ENCODE data around the gene WFDC9. TPM values are rescaled to one million over a fixed set of nuclear protein-coding genes. Genes with fewer than 3 reads are reported as not detected.
"Not testable (repeated sequence)": the region's sequence is repeated elsewhere in the genome, so short reads cannot be mapped to it uniquely, and the experiment has no call there.

Gene WFDC9
- total RNA-seq, result not detected

- no peak within 1 kb of the TSS for H3K4me3 Mint-ChIP-seq
- intact Hi-C loops (cut with micrococcal nuclease), result no loop called here
- no peaks in the 10 kb centered on the region for H3K9me3 Mint-ChIP-seq
- peaks cover 2% of the 10 kb centered on the region for H3K4me1 Mint-ChIP-seq (ENCODE audit: low read depth)
- no peak for DNase-seq
- CTCF ChIA-PET, result interaction anchor here (5.2 kb wide), 1 partner anchor 140 kb away, joined by 44 read pairs; no protein-coding TSS in a partner anchor
- H3K27ac Mint-ChIP-seq, result no peak within 1 kb of the TSS
- no peaks in the 10 kb centered on the region for H3K36me3 Mint-ChIP-seq
- H3K27me3 Mint-ChIP-seq, result peaks cover 21% of the 10 kb centered on the region
- POLR2A ChIA-PET, result no interaction called here
These were observed at the start of gene WFDC9 for GRCh38 chr20:45631184-45631583. TSS of gene WFDC9 (minus strand) at chr20:45631284. CDS start at chr20:45610181, 21,103 bp downstream.

DNA sequence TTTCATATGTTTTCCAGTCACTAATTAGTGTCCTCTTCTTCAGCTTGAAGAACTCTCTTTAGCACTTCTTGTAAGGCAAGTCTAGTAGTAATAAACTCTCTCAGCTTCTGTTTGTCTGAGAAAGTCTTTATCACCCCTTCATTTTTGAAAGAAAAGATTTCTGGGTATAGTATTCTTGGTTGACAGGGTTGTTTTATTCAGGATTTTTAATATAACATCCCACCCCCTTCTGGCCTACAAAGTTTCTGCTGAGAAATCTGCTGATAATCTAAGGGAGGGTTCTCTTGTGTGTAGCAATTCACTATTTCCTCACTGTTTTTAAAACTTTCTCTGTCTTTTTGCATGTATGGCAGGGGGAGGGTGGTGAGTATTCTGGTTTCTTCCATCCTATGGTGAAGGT lies 48.6 kb upstream of the WFDC9 start:
- peaks cover 4% of the 10 kb centered on the region for H3K36me3 Mint-ChIP-seq
- CTCF ChIA-PET, result no interaction called here
- POLR2A ChIA-PET, result no interaction called here

GRCh38 chr20:45672765-45673164 lies 41.7 kb upstream of the WFDC9 start:
- no peak for DNase-seq
- no peak overlapping the region for H3K27ac Mint-ChIP-seq
- POLR2A ChIA-PET, result no interaction called here
- peaks cover 2% of the 10 kb centered on the region for H3K9me3 Mint-ChIP-seq
- H3K4me3 Mint-ChIP-seq, result no peak overlapping the region
- CTCF ChIA-PET, result no interaction called here
- intact Hi-C loops (cut with micrococcal nuclease), result no loop called here
- no peaks in the 10 kb centered on the region for H3K36me3 Mint-ChIP-seq
- no peaks in the 10 kb centered on the region for H3K4me1 Mint-ChIP-seq (ENCODE audit: low read depth)
- H3K27me3 Mint-ChIP-seq, result peaks cover 20% of the 10 kb centered on the region

More for the DNA sequence above, 48.6 kb upstream of the WFDC9 start:
- no peak for DNase-seq
- Mint-ChIP-seq H3K9me3 (peaks cover 20% of the 10 kb centered on the region), H3K4me3 (no peak overlapping the region), H3K27me3 (peaks cover 14% of the 10 kb centered on the region), H3K27ac (no peak overlapping the region), H3K4me1 (ENCODE audit: low read depth) (no peaks in the 10 kb centered on the region)
- intact Hi-C loops (cut with micrococcal nuclease), result no loop called here

DNA sequence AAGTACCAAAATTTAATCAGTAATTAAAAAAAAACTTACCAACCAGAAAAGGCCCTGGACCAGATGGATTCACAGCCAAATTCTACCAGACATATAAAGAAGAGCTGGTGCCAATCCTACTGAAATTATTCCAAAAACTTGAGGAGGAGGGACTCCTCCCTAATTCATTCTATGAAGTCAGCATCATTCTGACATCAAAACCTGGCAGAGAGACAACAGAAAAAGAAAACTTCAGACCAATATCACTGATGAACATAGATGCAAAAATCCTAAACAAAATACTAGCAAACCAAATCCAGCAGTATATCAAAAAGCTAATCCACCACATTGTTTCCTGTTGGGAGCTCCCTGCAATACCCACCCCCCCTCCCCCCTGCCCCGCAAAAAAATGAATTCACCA lies 39.1 kb upstream of the WFDC9 start, which contains the start of gene WFDC11:
WFDC11 (minus strand) TSS at position 101 of the 400 bp plus-strand sequence. CDS start 19,639 bp downstream, outside the sequence.
- intact Hi-C loops (cut with micrococcal nuclease), result no loop called here
- DNase-seq, result no peak
- Mint-ChIP-seq H3K4me1 (ENCODE audit: low read depth) (no peaks in the 10 kb centered on the region), H3K27ac (no peak within 1 kb of the TSS), H3K27me3 (peaks cover 23% of the 10 kb centered on the region), H3K9me3 (no peaks in the 10 kb centered on the region), H3K36me3 (no peaks in the 10 kb centered on the region), H3K4me3 (no peak within 1 kb of the TSS)
- CTCF ChIA-PET, result no interaction called here
- POLR2A ChIA-PET, result no interaction called here

GRCh38 chr20:45657038-45657437 lies 26.0 kb upstream of the WFDC9 start:
- intact Hi-C loops (cut with micrococcal nuclease); H3K4me3 Mint-ChIP-seq; H3K4me1 Mint-ChIP-seq (ENCODE audit: low read depth); H3K9me3 Mint-ChIP-seq; H3K36me3 Mint-ChIP-seq; CTCF ChIA-PET; POLR2A ChIA-PET; H3K27ac Mint-ChIP-seq; DNase-seq: not testable (repeated sequence)
- peaks cover 13% of the 10 kb centered on the region for H3K27me3 Mint-ChIP-seq

DNA sequence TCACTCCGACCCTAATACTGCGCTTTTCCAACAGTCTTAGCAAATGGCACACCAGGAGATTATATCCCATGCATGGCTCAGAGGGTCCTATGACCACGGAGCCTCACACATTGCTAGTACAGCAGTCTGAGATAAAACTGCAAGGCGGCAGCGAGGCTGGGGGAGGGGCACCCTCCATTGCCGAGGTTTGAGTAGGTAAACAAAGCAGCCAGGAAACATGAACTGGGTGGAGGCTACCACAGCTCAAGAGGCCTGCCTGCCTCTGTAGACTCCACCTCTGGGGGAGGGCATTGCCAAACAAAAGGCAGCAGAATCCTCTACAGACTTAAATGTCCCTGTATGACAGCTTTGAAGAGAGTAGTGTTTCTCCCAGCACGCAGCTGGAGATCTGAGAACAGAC lies 20.6 kb upstream of the WFDC9 start:
- peaks cover 14% of the 10 kb centered on the region for H3K27me3 Mint-ChIP-seq
- H3K4me1 Mint-ChIP-seq (ENCODE audit: low read depth); CTCF ChIA-PET; H3K36me3 Mint-ChIP-seq; H3K4me3 Mint-ChIP-seq; DNase-seq; H3K9me3 Mint-ChIP-seq; intact Hi-C loops (cut with micrococcal nuclease); POLR2A ChIA-PET; H3K27ac Mint-ChIP-seq: not testable (repeated sequence)

GRCh38 chr20:45649312-45649863 lies 18.3 kb upstream of the WFDC9 start:
- Mint-ChIP-seq H3K27ac (no peak overlapping the region), H3K4me1 (ENCODE audit: low read depth) (no peaks in the 10 kb centered on the region), H3K36me3 (no peaks in the 10 kb centered on the region), H3K4me3 (no peak overlapping the region), H3K27me3 (peaks cover 10% of the 10 kb centered on the region), H3K9me3 (no peaks in the 10 kb centered on the region)
- intact Hi-C loops (cut with micrococcal nuclease), result no loop called here
- POLR2A ChIA-PET, result no interaction called here
- no peak for DNase-seq
- CTCF ChIA-PET, result interaction anchor here (1.8 kb wide), 1 partner anchor 20 kb away, joined by 4 read pairs; the partner anchor contains the start of gene WFDC10A

GRCh38 chr20:45647441-45648050 lies 16.5 kb upstream of the WFDC9 start:
- DNase-seq, result no peak
- H3K36me3 Mint-ChIP-seq, result no peaks in the 10 kb centered on the region
- POLR2A ChIA-PET, result no interaction called here
- H3K27me3 Mint-ChIP-seq, result peaks cover 3% of the 10 kb centered on the region
- intact Hi-C loops (cut with micrococcal nuclease), result no loop called here
- H3K4me1 Mint-ChIP-seq (ENCODE audit: low read depth), result no peaks in the 10 kb centered on the region
- H3K9me3 Mint-ChIP-seq, result no peaks in the 10 kb centered on the region
- no peak overlapping the region for H3K27ac Mint-ChIP-seq
- CTCF ChIA-PET, result no interaction called here
- no peak overlapping the region for H3K4me3 Mint-ChIP-seq

DNA sequence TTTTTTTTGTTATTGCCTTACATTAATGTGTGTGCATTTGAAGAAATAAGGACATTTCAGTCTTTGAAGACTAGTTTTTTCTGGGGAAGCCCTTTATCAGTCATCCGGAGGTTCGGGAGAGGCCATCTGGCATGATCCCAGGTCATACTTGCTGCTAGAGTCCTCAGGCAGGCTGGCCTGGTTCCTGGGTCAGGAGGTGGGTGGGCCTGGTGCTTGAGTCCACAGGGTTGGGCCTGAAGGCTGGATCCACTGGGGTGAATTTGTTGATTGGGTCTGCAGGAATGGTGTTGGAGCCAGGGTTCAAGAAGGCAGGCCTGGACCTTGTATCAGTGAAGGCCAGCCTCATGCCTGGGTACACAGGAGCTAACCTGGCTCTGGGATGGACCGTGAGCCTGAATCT lies 15.8 kb upstream of the WFDC9 start:
- DNase-seq, result no peak
- no peaks in the 10 kb centered on the region for H3K4me1 Mint-ChIP-seq (ENCODE audit: low read depth)
- CTCF ChIA-PET, result no interaction called here
- H3K36me3 Mint-ChIP-seq, result no peaks in the 10 kb centered on the region
- no peak overlapping the region for H3K27ac Mint-ChIP-seq
- intact Hi-C loops (cut with micrococcal nuclease), result no loop called here
- H3K4me3 Mint-ChIP-seq, result no peak overlapping the region
- H3K27me3 Mint-ChIP-seq, result peaks cover 2% of the 10 kb centered on the region
- H3K9me3 Mint-ChIP-seq, result no peaks in the 10 kb centered on the region
- POLR2A ChIA-PET, result no interaction called here

DNA sequence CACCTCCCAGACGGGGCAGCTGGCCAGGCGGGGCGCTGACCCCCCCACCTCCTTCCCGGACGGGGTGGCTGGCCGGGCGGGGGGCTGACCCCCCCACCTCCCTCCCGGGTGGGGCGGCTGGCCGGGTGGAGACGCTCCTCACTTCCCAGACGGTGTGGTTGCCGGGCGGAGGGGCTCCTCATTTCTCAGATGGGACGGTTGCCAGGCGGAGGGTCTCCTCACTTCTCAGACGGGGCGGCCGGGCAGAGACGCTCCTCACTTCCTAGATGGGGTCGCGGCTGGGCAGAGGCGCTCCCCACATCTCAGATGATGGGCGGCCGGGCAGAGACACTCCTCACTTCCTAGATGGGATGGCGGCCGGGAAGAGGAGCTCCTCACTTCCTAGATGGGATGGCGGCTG lies 14.8 kb upstream of the WFDC9 start:
- DNase-seq; CTCF ChIA-PET; H3K4me3 Mint-ChIP-seq; H3K9me3 Mint-ChIP-seq; H3K27ac Mint-ChIP-seq; H3K36me3 Mint-ChIP-seq; H3K27me3 Mint-ChIP-seq; POLR2A ChIA-PET; intact Hi-C loops (cut with micrococcal nuclease); H3K4me1 Mint-ChIP-seq (ENCODE audit: low read depth): not testable (repeated sequence)

- H3K27me3 Mint-ChIP-seq; H3K4me3 Mint-ChIP-seq; POLR2A ChIA-PET; H3K36me3 Mint-ChIP-seq; CTCF ChIA-PET; H3K4me1 Mint-ChIP-seq (ENCODE audit: low read depth); H3K27ac Mint-ChIP-seq; DNase-seq; intact Hi-C loops (cut with micrococcal nuclease); H3K9me3 Mint-ChIP-seq: not testable (repeated sequence)
These were observed 10.0 kb upstream of the WFDC9 start for GRCh38 chr20:45641076-45641475.

DNA sequence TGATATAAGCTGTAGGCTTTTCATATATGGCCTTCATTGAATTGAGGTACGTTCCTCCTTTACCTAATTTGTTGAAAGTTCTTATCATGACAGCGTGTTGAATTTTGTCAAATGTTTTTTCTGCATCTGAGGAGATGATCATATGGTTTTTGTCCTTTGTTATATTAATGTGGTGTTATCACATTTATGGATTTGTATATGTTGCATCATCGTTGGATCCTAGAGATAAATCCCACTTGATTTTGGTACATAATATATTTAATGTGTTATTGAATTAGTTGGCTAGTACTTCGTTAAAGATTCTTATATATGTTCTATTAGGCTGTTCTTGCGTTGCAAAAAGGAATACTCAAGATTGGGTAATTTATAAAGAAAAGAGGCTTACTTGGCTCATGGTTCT lies 8.6 kb upstream of the WFDC9 start:
- Mint-ChIP-seq H3K4me1 (ENCODE audit: low read depth) (no peaks in the 10 kb centered on the region), H3K9me3 (no peaks in the 10 kb centered on the region), H3K4me3 (no peak overlapping the region), H3K27me3 (peaks cover 5% of the 10 kb centered on the region), H3K36me3 (no peaks in the 10 kb centered on the region), H3K27ac (no peak overlapping the region)
- ChIA-PET POLR2A (no interaction called here), CTCF (no interaction called here)
- intact Hi-C loops (cut with micrococcal nuclease), result no loop called here
- DNase-seq, result no peak

DNA sequence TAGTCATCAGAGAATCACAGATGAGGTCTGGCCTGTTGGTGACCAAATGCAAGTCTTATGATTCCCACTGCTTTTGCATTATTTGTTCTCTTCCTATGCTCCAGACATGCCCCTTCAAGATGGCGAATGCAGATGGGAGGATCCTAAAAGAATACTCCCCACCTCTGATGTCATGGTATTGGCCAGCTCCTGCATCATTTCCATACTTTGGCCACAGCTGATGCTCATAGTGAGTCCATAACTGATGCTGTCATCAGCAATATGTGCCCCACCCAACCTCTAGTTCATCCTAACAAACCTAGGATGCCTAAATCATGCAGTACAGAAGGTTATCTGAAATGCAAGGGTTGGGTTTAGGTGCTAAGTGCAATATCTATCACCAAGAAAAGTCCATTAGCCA lies 5.4 kb upstream of the WFDC9 start:
- Mint-ChIP-seq H3K36me3 (no peaks in the 10 kb centered on the region), H3K9me3 (no peaks in the 10 kb centered on the region), H3K27ac (no peak overlapping the region), H3K27me3 (peaks cover 10% of the 10 kb centered on the region), H3K4me3 (no peak overlapping the region), H3K4me1 (ENCODE audit: low read depth) (no peaks in the 10 kb centered on the region)
- ChIA-PET POLR2A (no interaction called here), CTCF (no interaction called here)
- intact Hi-C loops (cut with micrococcal nuclease), result no loop called here
- no peak for DNase-seq

All from activated CD4-positive, alpha-beta memory T cell treated with anti-CD3 and anti-CD28 coated beads for 36 hours (primary cell).